ENCODE results near the gene MET. TPM values are rescaled to one million over a fixed set of nuclear protein-coding genes. Genes with fewer than 3 reads are reported as not detected.

Gene MET
- total RNA-seq, 2 experiments from 2014 or later = 0.16 to 0.27 TPM

DNA sequence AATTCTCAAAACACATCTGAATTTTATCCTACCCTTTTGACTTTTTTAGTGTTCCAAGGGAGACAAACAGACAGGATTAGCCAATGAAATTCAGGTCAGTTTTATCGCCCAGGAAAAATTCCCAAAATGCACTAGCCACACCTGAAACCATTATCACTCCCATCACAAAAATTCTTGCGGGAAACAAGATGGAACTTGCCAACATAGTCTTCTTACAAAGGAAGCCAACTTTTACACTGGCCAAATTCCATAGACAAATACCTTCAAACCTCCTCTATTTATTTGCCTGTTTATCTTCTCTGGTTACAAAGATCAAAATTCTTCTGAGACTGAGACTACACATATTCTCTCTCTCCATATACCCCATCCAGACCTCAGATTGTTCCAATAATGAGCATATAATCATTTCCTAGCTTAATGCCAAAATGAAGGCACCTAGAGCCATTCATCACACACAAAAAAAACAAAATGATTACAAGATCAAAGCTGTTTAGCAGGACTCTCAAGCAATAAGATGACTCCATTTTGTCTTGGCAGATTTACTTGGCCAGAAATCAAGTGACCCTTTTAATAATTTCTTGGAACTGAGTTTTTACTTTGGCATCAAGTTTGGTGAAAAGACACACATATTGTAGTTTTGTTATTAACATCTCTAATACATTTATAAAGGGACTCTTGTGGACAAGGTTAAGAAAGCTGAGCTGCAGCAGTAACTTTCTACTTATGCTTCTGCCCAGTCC is 30.2 kb downstream of the MET start:
- intact Hi-C loops (cut with micrococcal nuclease) = no loop called here
- H3K27me3 Mint-ChIP-seq = peaks cover 1% of the 10 kb centered on the region
- TF ChIP-seq, protein P1, sequence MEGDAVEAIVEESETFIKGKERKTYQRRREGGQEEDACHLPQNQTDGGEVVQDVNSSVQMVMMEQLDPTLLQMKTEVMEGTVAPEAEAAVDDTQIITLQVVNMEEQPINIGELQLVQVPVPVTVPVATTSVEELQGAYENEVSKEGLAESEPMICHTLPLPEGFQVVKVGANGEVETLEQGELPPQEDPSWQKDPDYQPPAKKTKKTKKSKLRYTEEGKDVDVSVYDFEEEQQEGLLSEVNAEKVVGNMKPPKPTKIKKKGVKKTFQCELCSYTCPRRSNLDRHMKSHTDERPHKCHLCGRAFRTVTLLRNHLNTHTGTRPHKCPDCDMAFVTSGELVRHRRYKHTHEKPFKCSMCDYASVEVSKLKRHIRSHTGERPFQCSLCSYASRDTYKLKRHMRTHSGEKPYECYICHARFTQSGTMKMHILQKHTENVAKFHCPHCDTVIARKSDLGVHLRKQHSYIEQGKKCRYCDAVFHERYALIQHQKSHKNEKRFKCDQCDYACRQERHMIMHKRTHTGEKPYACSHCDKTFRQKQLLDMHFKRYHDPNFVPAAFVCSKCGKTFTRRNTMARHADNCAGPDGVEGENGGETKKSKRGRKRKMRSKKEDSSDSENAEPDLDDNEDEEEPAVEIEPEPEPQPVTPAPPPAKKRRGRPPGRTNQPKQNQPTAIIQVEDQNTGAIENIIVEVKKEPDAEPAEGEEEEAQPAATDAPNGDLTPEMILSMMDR (IDR thresholded peaks at IDR 0.05) = no peak
- ATAC-seq (no peak), DNase-seq (no peak)
- no peaks in the 10 kb centered on the region for H3K36me3 Mint-ChIP-seq (ENCODE audit: low read depth)
- no peaks in the 10 kb centered on the region for H3K9me3 Mint-ChIP-seq
- POLR2A ChIA-PET = no interaction called here
- H3K27ac Mint-ChIP-seq = no peak overlapping the region
- H3K4me3 Mint-ChIP-seq = no peak overlapping the region
- CTCF ChIA-PET = no interaction called here
- no peaks in the 10 kb centered on the region for H3K4me1 Mint-ChIP-seq (ENCODE audit: low read depth)

- Mint-ChIP-seq H3K9me3 (no peaks in the 10 kb centered on the region), H3K27ac (no peak overlapping the region), H3K4me3 (no peak overlapping the region), H3K36me3 (ENCODE audit: low read depth) (no peaks in the 10 kb centered on the region), H3K4me1 (ENCODE audit: low read depth) (no peaks in the 10 kb centered on the region), H3K27me3 (peaks cover 4% of the 10 kb centered on the region)
- ChIA-PET CTCF (no interaction called here), POLR2A (no interaction called here)
- DNase-seq (no peak), ATAC-seq (no peak)
- TF ChIP-seq, protein P1 (IDR thresholded peaks at IDR 0.05) = no peak
- intact Hi-C loops (cut with micrococcal nuclease) = no loop called here
These were observed 32.7 kb downstream of the MET start for GRCh38 chr7:116704650-116705228.

DNA sequence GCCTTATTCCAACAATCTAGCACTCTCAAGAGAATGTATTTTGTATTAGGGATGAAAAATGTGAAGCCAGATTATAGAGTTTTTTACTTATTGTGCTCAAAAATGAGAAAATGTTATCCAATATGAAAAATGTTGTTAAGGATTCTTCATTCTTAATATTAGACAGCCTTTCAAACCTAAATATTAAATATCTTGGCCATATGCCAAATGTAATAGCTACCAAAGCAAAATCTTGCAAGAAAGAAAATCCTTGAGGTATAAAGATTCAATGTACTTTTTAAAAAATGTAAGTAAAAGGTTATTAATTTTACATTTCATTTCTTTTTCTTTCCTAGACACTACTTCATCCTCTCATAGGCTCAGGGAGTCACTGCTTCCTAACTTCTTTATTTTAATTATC is 33.4 kb downstream of the MET start:
- ATAC-seq (no peak), DNase-seq (no peak)
- ChIA-PET POLR2A (no interaction called here), CTCF (no interaction called here)
- Mint-ChIP-seq H3K36me3 (ENCODE audit: low read depth) (no peaks in the 10 kb centered on the region), H3K27ac (no peak overlapping the region), H3K4me3 (no peak overlapping the region), H3K27me3 (peaks cover 4% of the 10 kb centered on the region), H3K4me1 (ENCODE audit: low read depth) (no peaks in the 10 kb centered on the region), H3K9me3 (no peaks in the 10 kb centered on the region)
- TF ChIP-seq, protein P1 (IDR thresholded peaks at IDR 0.05) = no peak
- intact Hi-C loops (cut with micrococcal nuclease) = no loop called here

- H3K27ac Mint-ChIP-seq = no peak overlapping the region
- H3K4me3 Mint-ChIP-seq = no peak overlapping the region
- no peaks in the 10 kb centered on the region for H3K36me3 Mint-ChIP-seq (ENCODE audit: low read depth)
- TF ChIP-seq, protein P1 (IDR thresholded peaks at IDR 0.05) = no peak
- ATAC-seq (no peak), DNase-seq (no peak)
- peaks cover 4% of the 10 kb centered on the region for H3K27me3 Mint-ChIP-seq
- no peaks in the 10 kb centered on the region for H3K4me1 Mint-ChIP-seq (ENCODE audit: low read depth)
- CTCF ChIA-PET = no interaction called here
- H3K9me3 Mint-ChIP-seq = no peaks in the 10 kb centered on the region
- intact Hi-C loops (cut with micrococcal nuclease) = no loop called here
- POLR2A ChIA-PET = no interaction called here
These were observed 34.7 kb downstream of the MET start for GRCh38 chr7:116706668-116707126.

DNA sequence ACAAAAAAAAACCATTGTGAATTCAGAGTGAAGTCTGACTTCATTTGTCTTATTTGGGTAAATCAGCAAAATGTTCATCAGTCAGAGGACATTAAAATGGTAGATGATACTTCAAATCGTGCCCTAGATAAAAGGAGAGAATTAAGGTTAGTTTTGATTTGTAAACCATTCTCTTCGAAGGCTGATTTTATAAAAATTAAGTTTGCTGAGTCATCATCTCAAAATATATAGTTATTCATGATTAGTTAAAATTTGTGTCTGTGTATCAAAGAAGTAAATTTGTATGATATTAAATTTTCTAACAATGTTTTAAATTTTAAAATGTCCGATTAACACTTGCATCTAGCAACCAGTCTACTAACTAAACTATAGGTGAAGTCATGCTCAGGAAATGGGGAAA is 35.3 kb downstream of the MET start:
- TF ChIP-seq, protein P1 (IDR thresholded peaks at IDR 0.05) = no peak
- CTCF ChIA-PET = no interaction called here
- H3K9me3 Mint-ChIP-seq = no peaks in the 10 kb centered on the region
- peaks cover 6% of the 10 kb centered on the region for H3K27me3 Mint-ChIP-seq
- ATAC-seq = no peak
- H3K4me1 Mint-ChIP-seq (ENCODE audit: low read depth) = no peaks in the 10 kb centered on the region
- POLR2A ChIA-PET = no interaction called here
- DNase-seq = no peak
- no peak overlapping the region for H3K4me3 Mint-ChIP-seq
- no peak overlapping the region for H3K27ac Mint-ChIP-seq
- intact Hi-C loops (cut with micrococcal nuclease) = no loop called here
- no peaks in the 10 kb centered on the region for H3K36me3 Mint-ChIP-seq (ENCODE audit: low read depth)
